Mesenchymal stem cell (in vitro differentiated cells and primary cell): ENCODE results near the gene LIX1L. TPM values are rescaled to one million over a fixed set of nuclear protein-coding genes. Genes with fewer than 3 reads are reported as not detected.

Source experiments
- DNase-seq: peaks from one replicate; pipeline ENCODE4 v3.0.0-alpha.2; 2013
- H2AFZ ChIP-seq: one replicate; pipeline ENCODE4 v1.6.1; 2013; ENCODE audit warnings: low read depth, mild to moderate bottlenecking, control low read depth, inconsistent platforms, low read length, moderate library complexity
- H2AK5ac ChIP-seq: 2 replicates; pipeline ENCODE4 v1.6.1; 2013; ENCODE audit warnings: low read length, moderate library complexity, mild to moderate bottlenecking, inconsistent platforms; ENCODE audit not compliant: severe bottlenecking
- H2BK120ac ChIP-seq: one replicate; pipeline ENCODE4 v1.6.1; 2013; ENCODE audit warnings: low read depth, mild to moderate bottlenecking, inconsistent platforms, low read length, moderate library complexity
- H2BK12ac ChIP-seq, 2 experiments: one replicate each; pipeline ENCODE4 v1.6.1; 2013; ENCODE audit warnings: inconsistent platforms in 2 of 2, low read length in 2 of 2, mild to moderate bottlenecking in 2 of 2, moderate library complexity in 2 of 2, control low read depth in 1 of 2
- H2BK15ac ChIP-seq: one replicate; pipeline ENCODE4 v1.6.1; 2013; ENCODE audit warnings: mild to moderate bottlenecking, low read depth, inconsistent platforms; ENCODE audit not compliant: poor library complexity, severe bottlenecking
- H2BK5ac ChIP-seq: 2 replicates; pipeline ENCODE4 v1.6.1; 2013; ENCODE audit warnings: low read depth, mild to moderate bottlenecking, low read length, control low read depth, inconsistent platforms; ENCODE audit not compliant: poor library complexity, severe bottlenecking
- H3K14ac ChIP-seq, 2 experiments: one replicate each; pipeline ENCODE4 v1.6.1; 2013; ENCODE audit warnings: inconsistent platforms in 2 of 2, low read length in 2 of 2, control low read depth in 1 of 2, mild to moderate bottlenecking in 1 of 2, moderate library complexity in 1 of 2
- H3K18ac ChIP-seq, 2 experiments: one replicate each; pipeline ENCODE4 v1.6.1; 2013; ENCODE audit warnings: inconsistent platforms in 2 of 2, low read length in 2 of 2, control low read depth in 1 of 2, low read depth in 1 of 2, mild to moderate bottlenecking in 1 of 2
- H3K23ac ChIP-seq, 2 experiments: one replicate each; pipeline ENCODE4 v1.6.1; 2013; ENCODE audit warnings: inconsistent platforms in 2 of 2, low read length in 2 of 2, mild to moderate bottlenecking in 2 of 2, moderate library complexity in 2 of 2, control low read depth in 1 of 2
- H3K27ac ChIP-seq: 2 replicates; pipeline ENCODE4 v1.5.1; 2013; ENCODE audit warnings: mild to moderate bottlenecking, moderate library complexity, low read length, control low read depth, inconsistent platforms; ENCODE audit not compliant: poor library complexity, severe bottlenecking
- H3K27me3 ChIP-seq, 2 experiments: 2 replicates each; pipeline versions ENCODE4 v1.6.1 to v1.7.0; 2013; ENCODE audit warnings: low read length in 2 of 2, mild to moderate bottlenecking in 2 of 2, moderate library complexity in 2 of 2, control low read depth in 1 of 2, inconsistent platforms in 1 of 2; ENCODE audit not compliant: control insufficient read depth in 1 of 2, insufficient read depth in 1 of 2
- H3K36me3 ChIP-seq, 2 experiments: 2 replicates each; pipeline versions ENCODE4 v1.6.1 to v1.7.0; 2013; ENCODE audit warnings: low read length in 2 of 2, control low read depth in 1 of 2, inconsistent platforms in 1 of 2, low read depth in 1 of 2, mild to moderate bottlenecking in 1 of 2; ENCODE audit not compliant: insufficient read depth in 2 of 2, control insufficient read depth in 1 of 2
- H3K4ac ChIP-seq, 2 experiments: one replicate each; pipeline ENCODE4 v1.6.1; 2013; ENCODE audit warnings: inconsistent platforms in 2 of 2, low read length in 2 of 2, mild to moderate bottlenecking in 2 of 2, moderate library complexity in 2 of 2, control low read depth in 1 of 2, low read depth in 1 of 2
- H3K4me1 ChIP-seq: 2 replicates; pipeline ENCODE4 v1.6.1; 2013; ENCODE audit warnings: low read depth, low read length, control low read depth; ENCODE audit not compliant: control insufficient read depth, insufficient read depth
- H3K4me2 ChIP-seq: 2 replicates; pipeline ENCODE4 v1.6.1; 2013; ENCODE audit warnings: low read length, mild to moderate bottlenecking, inconsistent platforms; ENCODE audit not compliant: poor library complexity, severe bottlenecking
- H3K4me3 ChIP-seq, 2 experiments: 2 replicates each; pipeline versions ENCODE4 v1.5.1 to v1.7.0; 2013; ENCODE audit warnings: low read length in 2 of 2, mild to moderate bottlenecking in 2 of 2, control low read depth in 1 of 2, low read depth in 1 of 2; ENCODE audit not compliant: insufficient read depth in 1 of 2
- H3K79me1 ChIP-seq: replicated peaks from 2 replicates; pipeline ENCODE4 v1.6.1; 2013; ENCODE audit warnings: mild to moderate bottlenecking, control low read depth, low read length, inconsistent platforms; ENCODE audit not compliant: poor library complexity, severe bottlenecking
- H3K9ac ChIP-seq: 2 replicates; pipeline ENCODE4 v1.7.0; 2013; ENCODE audit warnings: mild to moderate bottlenecking, low read length, moderate library complexity
- H3K9me3 ChIP-seq: 2 replicates; pipeline ENCODE4 v1.7.0; 2013; ENCODE audit warnings: mild to moderate bottlenecking, low read length; ENCODE audit not compliant: control insufficient read depth
- H4K8ac ChIP-seq: one replicate; pipeline ENCODE4 v1.6.1; 2013; ENCODE audit warnings: inconsistent platforms, mild to moderate bottlenecking, low read length, moderate library complexity
- H4K91ac ChIP-seq: one replicate; pipeline ENCODE4 v1.6.1; 2013; ENCODE audit warnings: mild to moderate bottlenecking, low read length, inconsistent platforms
- WGBS: methylation state at CpG from one replicate; pipeline ENCODE4 v1.1.7; 2013; ENCODE audit warnings: mixed read lengths; 5-methylcytosine and 5-hydroxymethylcytosine counted together
- polyA plus RNA-seq, 2 experiments: library from polyadenylated mRNA; stranded (reverse); fragments of 200-250 nt; gene quantifications; one replicate each; pipeline ENCODE4 v1.2.3, GENCODE V29; 2013

LIX1L gene
- polyA plus RNA-seq (2013, experiment 1 of 2): 30.0 TPM
- polyA plus RNA-seq (2013, experiment 2 of 2): 29.8 TPM

- H2BK15ac ChIP-seq: peak within 1 kb of the TSS; percentile 15
These were observed at the start of gene LIX1L for GRCh38 chr1:145957443-145958319. Gene LIX1L (minus strand): TSS chr1:145958017. CDS start chr1:145957927, 90 bp downstream.

GRCh38 chr1:146001709-146002108 lies 43.9 kb upstream of the LIX1L start:
- Histone ChIP-seq H3K9ac (no peak overlapping the region), H2BK5ac (no peak overlapping the region), H3K4me3 (no peak overlapping the region), H3K9me3 (no peaks in the 10 kb centered on the region), H3K27me3 (no peaks in the 10 kb centered on the region), H3K18ac (peak overlapping the region in 1 of 2 experiments; percentile 33), H4K91ac (no peak overlapping the region), H2BK12ac (no peak overlapping the region), H3K14ac (no peak overlapping the region), H2BK15ac (no peak overlapping the region), H3K27ac (no peak overlapping the region), H3K4me2 (no peak overlapping the region), H2AFZ (no peak overlapping the region), H3K79me1 (no peaks in the 10 kb centered on the region), H2AK5ac (no peak overlapping the region), H3K23ac (no peak overlapping the region), H3K4me1 (peaks cover 3% of the 10 kb centered on the region), H3K4ac (no peak overlapping the region), H4K8ac (no peak overlapping the region), H2BK120ac (no peak overlapping the region), H3K36me3 (no peaks in the 10 kb centered on the region)
- WGBS: 100% methylated on average over 2 of the region's 2 CpGs
- DNase-seq: no peak

More at GRCh38 chr1:145957443-145958319, at the start of gene LIX1L:
- Histone ChIP-seq H2AFZ (peak within 1 kb of the TSS; percentile 67), H3K14ac (peak within 1 kb of the TSS in 1 of 2 experiments; percentile 99), H3K4me1 (peaks cover 19% of the 10 kb centered on the region), H3K4me3 (peak within 1 kb of the TSS; percentile 84 to 90), H2BK120ac (peak within 1 kb of the TSS; percentile 50), H3K9me3 (no peaks in the 10 kb centered on the region), H3K4ac (peak within 1 kb of the TSS; percentile 57 to 92), H3K27ac (peak within 1 kb of the TSS; percentile 74), H4K91ac (peak within 1 kb of the TSS; percentile 87), H4K8ac (peak within 1 kb of the TSS; percentile 78), H2AK5ac (no peak within 1 kb of the TSS), H3K9ac (peak within 1 kb of the TSS; percentile 96), H3K27me3 (no peaks in the 10 kb centered on the region), H3K18ac (peak within 1 kb of the TSS; percentile 77 to 96), H3K36me3 (no peaks in the 10 kb centered on the region), H3K23ac (peak within 1 kb of the TSS in 1 of 2 experiments; percentile 83), H3K4me2 (peak within 1 kb of the TSS; percentile 66), H2BK5ac (peak within 1 kb of the TSS; percentile 77), H2BK12ac (peak within 1 kb of the TSS in 1 of 2 experiments; percentile 93), H3K79me1 (peaks cover 15% of the 10 kb centered on the region)
- peak; percentile 98 for DNase-seq
- under 1% methylated on average over 43 of the region's 60 CpGs for WGBS

DNA sequence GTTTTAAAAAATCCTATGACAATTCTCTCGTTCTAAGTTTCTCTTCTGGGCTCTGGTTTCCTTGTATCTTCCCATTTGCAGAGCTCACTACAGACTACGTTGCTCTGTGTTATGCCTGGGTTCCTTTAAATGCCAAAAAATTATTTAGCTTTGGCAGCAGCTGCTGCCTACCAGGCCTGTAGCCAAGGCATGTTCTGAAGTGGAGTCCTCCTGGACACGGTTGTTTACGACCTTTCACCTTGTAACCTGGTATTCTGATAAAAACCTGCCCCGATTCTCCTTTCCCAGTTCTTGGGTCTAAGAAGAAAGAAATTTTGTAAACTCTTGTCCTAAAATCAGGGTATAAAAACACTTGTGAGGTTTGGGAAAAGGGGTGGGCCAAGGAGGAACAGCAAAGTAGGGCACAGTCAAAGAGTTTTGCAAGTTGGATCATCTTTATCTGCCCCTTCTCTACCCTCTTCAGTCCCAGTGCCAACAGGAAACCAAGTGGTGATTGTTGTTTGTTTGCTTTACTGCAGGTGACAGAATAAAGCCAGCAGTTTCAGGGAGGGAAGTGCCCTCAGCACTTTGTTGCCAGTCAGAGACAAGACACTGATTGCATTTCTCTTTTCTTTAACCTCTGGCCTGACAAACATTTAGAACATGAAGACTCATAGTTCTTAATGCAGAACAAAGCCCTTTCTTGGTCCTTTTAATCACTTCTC lies 41.7 kb upstream of the LIX1L start:
- H3K27me3 ChIP-seq: no peaks in the 10 kb centered on the region
- no peak overlapping the region for H2BK120ac ChIP-seq
- H3K23ac ChIP-seq: no peak overlapping the region
- DNase-seq: no peak
- peak overlapping the region; percentile 12 for H3K9ac ChIP-seq
- H2BK12ac ChIP-seq: no peak overlapping the region
- peak overlapping the region; percentile 60 for H4K8ac ChIP-seq
- H3K4ac ChIP-seq: no peak overlapping the region
- H3K4me3 ChIP-seq: no peak overlapping the region
- H3K27ac ChIP-seq: no peak overlapping the region
- H4K91ac ChIP-seq: no peak overlapping the region
- no peak overlapping the region for H3K14ac ChIP-seq
- H2BK15ac ChIP-seq: no peak overlapping the region
- H3K79me1 ChIP-seq: no peaks in the 10 kb centered on the region
- no peak overlapping the region for H2AFZ ChIP-seq
- H3K4me1 ChIP-seq: peaks cover 4% of the 10 kb centered on the region
- no peak overlapping the region for H2AK5ac ChIP-seq
- H3K9me3 ChIP-seq: no peaks in the 10 kb centered on the region
- peak overlapping the region in 1 of 2 experiments; percentile 46 for H3K18ac ChIP-seq
- H3K4me2 ChIP-seq: no peak overlapping the region
- peaks cover 1 to 6% of the 10 kb centered on the region in 2 experiments for H3K36me3 ChIP-seq
- 67% methylated on average over 5 of the region's 5 CpGs for WGBS
- H2BK5ac ChIP-seq: no peak overlapping the region

GRCh38 chr1:145997718-145998023 lies 39.9 kb upstream of the LIX1L start:
- DNase-seq: no peak
- Histone ChIP-seq H3K4me1 (peaks cover 9% of the 10 kb centered on the region), H3K23ac (no peak overlapping the region), H3K14ac (no peak overlapping the region), H3K9ac (peak overlapping the region; percentile 93), H2BK5ac (no peak overlapping the region), H2BK15ac (no peak overlapping the region), H2AK5ac (no peak overlapping the region), H3K4ac (no peak overlapping the region), H2AFZ (no peak overlapping the region), H3K4me2 (no peak overlapping the region), H4K8ac (no peak overlapping the region), H3K18ac (no peak overlapping the region), H2BK12ac (no peak overlapping the region), H2BK120ac (no peak overlapping the region), H3K79me1 (no peaks in the 10 kb centered on the region), H3K9me3 (no peaks in the 10 kb centered on the region), H3K4me3 (peak overlapping the region in 1 of 2 experiments; percentile 98), H4K91ac (no peak overlapping the region), H3K27me3 (no peaks in the 10 kb centered on the region), H3K36me3 (peaks cover 9 to 24% of the 10 kb centered on the region in 2 experiments), H3K27ac (no peak overlapping the region)
- WGBS: no CpG with 5 or more reads among the region's 3 CpGs
